AG04450 (cell line): Measurements from ENCODE around the gene TSPAN9. TPM values are rescaled to one million over a fixed set of nuclear protein-coding genes. Genes with fewer than 3 reads are reported as not detected.
A peak's percentile ranks its signal among the peaks of the same experiment; 100 is the strongest.

ENCODE experiments used
- CTCF ChIA-PET: fragments of 300-600, 350-600 bp; formaldehyde crosslinking; extraction: SDS; loops from one replicate; lab custom pipeline; 2022; ENCODE audit warnings: antibody characterized with exemption, inconsistent platforms; lab: Charles Lee
- POLR2A ChIA-PET: fragments of 350-600 bp; formaldehyde crosslinking; extraction: SDS; loops from one replicate; lab custom pipeline; 2021; ENCODE audit warnings: antibody characterized with exemption, inconsistent platforms; lab: Yijun Ruan, JAX
- DNase-seq: peaks from one replicate; pipeline ENCODE4 v3.0.0-alpha.2; 2011; ENCODE audit warnings: low read depth, low spot score
- H3K27ac ChIP-seq: one replicate; pipeline ENCODE4 v1.5.1; 2012; ENCODE audit warnings: low read depth, low read length, control low read depth
- H3K27me3 ChIP-seq: one replicate; pipeline ENCODE4 v1.6.0; 2012; ENCODE audit warnings: low read length; ENCODE audit not compliant: control insufficient read depth, insufficient read depth
- H3K4me3 ChIP-seq: 2 replicates; pipeline ENCODE4 v1.5.1; 2011; ENCODE audit warnings: mild to moderate bottlenecking, low read depth, low read length, control low read depth
- H3K9me3 ChIP-seq: 2 replicates; pipeline ENCODE4 v1.5.1; 2012; ENCODE audit warnings: low read length; ENCODE audit not compliant: control insufficient read depth, insufficient read depth
- CTCF ChIP-seq: IDR thresholded peaks from 2 replicates; pipeline ENCODE4 v1.5.1; 2011; ENCODE audit warnings: low read depth, low read length, control low read depth, inconsistent platforms
- polyA plus RNA-seq: library from polyadenylated mRNA; depleted of rRNA; stranded (reverse); fragments of >200 nt; gene quantifications from 2 replicates; pipeline ENCODE4 v1.2.3, GENCODE V29; 2011

The TSPAN9 gene
- polyA plus RNA-seq, 1 experiment = 68.0 TPM

GRCh38 chr12:3117591-3118015 lies 40.4 kb downstream of the TSPAN9 start:
- no peaks in the 10 kb centered on the region for H3K9me3 ChIP-seq
- H3K27me3 ChIP-seq = no peaks in the 10 kb centered on the region
- H3K27ac ChIP-seq = peak overlapping the region; percentile 96
- no peak for TF ChIP-seq CTCF
- peak; percentile 80 for DNase-seq
- ChIA-PET POLR2A (interaction anchor here (0.7 to 1.4 kb wide), 2 partner anchors 14 to 51 kb away, joined by 3 read pairs; no protein-coding TSS in a partner anchor), CTCF (interaction anchor here (1.3 to 3.8 kb wide), 5 partner anchors 18 to 157 kb away, joined by 3 to 19 read pairs (median 7); no protein-coding TSS in a partner anchor)
- peak overlapping the region; percentile 31; the same call in 1 of the 2 replicates for H3K4me3 ChIP-seq

DNA sequence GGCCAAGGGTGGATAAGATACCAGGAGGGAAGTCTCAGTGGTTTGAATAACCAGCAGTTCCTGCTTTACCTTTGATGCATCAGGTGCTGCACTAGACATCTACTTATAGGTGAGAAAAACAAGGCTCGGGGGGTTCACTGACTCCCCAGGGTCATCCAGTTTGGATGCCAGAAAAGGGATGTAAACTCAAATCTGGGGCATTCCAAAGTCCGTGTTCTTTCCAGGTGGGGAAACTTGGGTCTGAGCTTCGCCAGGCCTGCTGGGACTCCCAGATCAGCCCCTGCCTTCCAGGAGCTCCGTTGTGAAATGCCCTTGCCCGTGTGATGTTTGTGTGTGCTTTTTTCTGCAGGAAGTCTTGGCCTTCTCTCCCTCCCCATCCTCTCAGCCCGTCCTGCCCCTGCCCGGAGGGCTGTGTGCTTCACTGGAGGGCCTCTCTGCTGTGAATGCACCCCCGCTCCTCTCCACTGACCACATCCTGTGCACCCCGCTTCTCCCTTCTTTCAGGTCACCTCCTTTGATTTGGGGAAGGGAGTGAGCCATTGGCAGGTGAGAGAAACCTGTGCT lies 42.1 kb downstream of the TSPAN9 start:
- no peak for DNase-seq
- Histone ChIP-seq H3K27ac (no peak overlapping the region), H3K9me3 (0 out of 2 replicates have a peak, but pooled peaks cover under 1% of the 10 kb centered on the region), H3K4me3 (no peak overlapping the region), H3K27me3 (no peaks in the 10 kb centered on the region)
- CTCF ChIA-PET = interaction anchor here (1.6 to 3.8 kb wide), 3 partner anchors 46 to 155 kb away, joined by 4 to 19 read pairs (median 7); no protein-coding TSS in a partner anchor
- no peak for TF ChIP-seq CTCF
- POLR2A ChIA-PET = interaction anchor here (0.5 to 1.4 kb wide), 2 partner anchors 19 to 49 kb away, joined by 3 read pairs; no protein-coding TSS in a partner anchor

GRCh38 chr12:3119756-3120601 lies 42.8 kb downstream of the TSPAN9 start:
- no peak for TF ChIP-seq CTCF
- no peak overlapping the region for H3K27ac ChIP-seq
- POLR2A ChIA-PET = interaction anchor here (0.5 kb wide), 1 partner anchor 20 kb away, joined by 3 read pairs; no protein-coding TSS in a partner anchor
- DNase-seq = no peak
- no peak overlapping the region for H3K4me3 ChIP-seq
- CTCF ChIA-PET = interaction anchor here (2.4 to 3.8 kb wide), 2 partner anchors 47 to 155 kb away, joined by 7 to 19 read pairs; no protein-coding TSS in a partner anchor
- H3K27me3 ChIP-seq = no peaks in the 10 kb centered on the region
- H3K9me3 ChIP-seq = peaks cover 7% of the 10 kb centered on the region

DNA sequence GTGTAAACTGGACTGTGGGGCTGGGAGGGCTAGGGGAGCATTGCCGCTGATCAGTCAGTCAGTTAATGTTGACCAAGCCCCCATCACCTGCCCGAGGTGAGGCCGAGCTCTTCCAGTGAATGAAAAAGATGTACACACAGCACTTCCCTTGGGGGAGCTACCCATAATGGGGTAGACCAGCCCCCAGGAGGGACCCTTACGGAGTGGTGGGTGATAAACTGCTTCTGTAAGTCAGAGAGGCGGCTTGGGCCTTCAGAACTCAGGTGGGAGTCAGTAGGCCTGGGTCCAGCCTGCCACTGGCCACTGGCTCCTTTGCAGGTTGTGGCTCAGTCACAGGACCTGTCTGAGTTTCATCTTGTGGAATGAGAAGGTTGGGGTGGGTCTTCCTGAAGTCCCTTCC lies 43.5 kb downstream of the TSPAN9 start:
- POLR2A ChIA-PET = no interaction called here
- Histone ChIP-seq H3K4me3 (no peak overlapping the region), H3K27ac (no peak overlapping the region), H3K27me3 (no peaks in the 10 kb centered on the region), H3K9me3 (peaks cover 13% of the 10 kb centered on the region)
- TF ChIP-seq CTCF = no peak
- DNase-seq = no peak
- CTCF ChIA-PET = interaction anchor here (0.6 to 3.8 kb wide), 3 partner anchors 14 to 354 kb away, joined by 3 to 19 read pairs (median 4); no protein-coding TSS in a partner anchor
